ENCODE results near the gene PGPEP1. TPM values are rescaled to one million over a fixed set of nuclear protein-coding genes. Genes with fewer than 3 reads are reported as not detected.

The PGPEP1 gene
- total and polyA plus RNA-seq, 3 donors from 2014 or later: 10.8 to 16.2 (median 12.4) TPM

- H3K36me3 ChIP-seq (ENCODE audit: low read depth, missing control alignments): no peaks in the 10 kb centered on the region
- intact Hi-C loops (cut with DNase I; ENCODE audit: low total_unique reads): no loop called here
- no peaks in the 10 kb centered on the region for H3K27me3 ChIP-seq
- no peak for DNase-seq
- H3K9me3 ChIP-seq: no peaks in the 10 kb centered on the region
- peaks cover 34% of the 10 kb centered on the region for H3K4me1 ChIP-seq
- H3K27ac ChIP-seq: no peak overlapping the region
- no peak overlapping the region for H3K4me3 ChIP-seq
- WGBS, 2 donors: 82 to 85% methylated on average over 16 of the region's 16 CpGs
- TF ChIP-seq POLR2A (IDR thresholded peaks at IDR 0.05): no peak
- TF ChIP-seq CTCF (IDR thresholded peaks at IDR 0.05): no peak
Observed at GRCh38 chr19:18412610-18413239, 72.3 kb downstream of the PGPEP1 start.

- no peaks in the 10 kb centered on the region for H3K9me3 ChIP-seq
- H3K36me3 ChIP-seq (ENCODE audit: low read depth, missing control alignments): no peaks in the 10 kb centered on the region
- intact Hi-C loops (cut with DNase I; ENCODE audit: low total_unique reads): no loop called here
- H3K4me3 ChIP-seq: peak overlapping the region in 1 of 2 donors; percentile 57
- H3K27ac ChIP-seq: peak overlapping the region; percentile 92 to 93
- no peak for TF ChIP-seq POLR2A (IDR thresholded peaks at IDR 0.05)
- WGBS, 2 donors: 11 to 15% methylated on average over 8 to 11 of the region's 11 CpGs
- no peaks in the 10 kb centered on the region for H3K27me3 ChIP-seq
- no peak for DNase-seq
- H3K4me1 ChIP-seq: peaks cover 46% of the 10 kb centered on the region
Observed at GRCh38 chr19:18414504-18415177, 74.2 kb downstream of the PGPEP1 start.

- Histone ChIP-seq H3K4me3 (peak overlapping the region in 1 of 2 donors; percentile 57), H3K27ac (peak overlapping the region; percentile 92 to 93), H3K27me3 (no peaks in the 10 kb centered on the region), H3K9me3 (no peaks in the 10 kb centered on the region), H3K4me1 (peaks cover 46% of the 10 kb centered on the region), H3K36me3 (ENCODE audit: low read depth, missing control alignments) (no peaks in the 10 kb centered on the region)
- peak; percentile 83 for DNase-seq
- WGBS, 2 donors: 1 to 2% methylated on average over 25 of the region's 25 CpGs
- intact Hi-C loops (cut with DNase I; ENCODE audit: low total_unique reads): no loop called here
- no peak for TF ChIP-seq POLR2A (IDR thresholded peaks at IDR 0.05)
- no peak for TF ChIP-seq CTCF (IDR thresholded peaks at IDR 0.05)
Observed at GRCh38 chr19:18415178-18415867, 74.9 kb downstream of the PGPEP1 start.

GRCh38 chr19:18416778-18417249 is 76.4 kb downstream of the PGPEP1 start:
- H3K27me3 ChIP-seq: no peaks in the 10 kb centered on the region
- no peaks in the 10 kb centered on the region for H3K9me3 ChIP-seq
- peak overlapping the region; percentile 92 to 93 for H3K27ac ChIP-seq
- H3K4me3 ChIP-seq: peak overlapping the region; percentile 49 to 57
- WGBS, 2 donors: 1% methylated on average over 25 to 44 of the region's 44 CpGs
- H3K36me3 ChIP-seq (ENCODE audit: low read depth, missing control alignments): no peaks in the 10 kb centered on the region
- intact Hi-C loops (cut with DNase I; ENCODE audit: low total_unique reads): no loop called here
- peak; percentile 93 for DNase-seq
- TF ChIP-seq CTCF (IDR thresholded peaks at IDR 0.05): no peak
- peaks cover 57% of the 10 kb centered on the region for H3K4me1 ChIP-seq

Measured in testis (tissue), 3 donors.